ENCODE data around the gene TSPAN5.

TSPAN5 gene

GRCh38 chr4:98639523-98639922 lies 18.9 kb downstream of the TSPAN5 start:
- H3K36me3 ChIP-seq: no peaks in the 10 kb centered on the region
- no peak overlapping the region for H3K4me3 ChIP-seq
- no peaks in the 10 kb centered on the region for H4K20me1 ChIP-seq
- no peak for TF ChIP-seq Cebpa-rat (IDR thresholded peaks at IDR 0.05)
- H3K9ac ChIP-seq: no peak overlapping the region
- no peaks in the 10 kb centered on the region for H3K4me1 ChIP-seq
- no peak overlapping the region for H3K27ac ChIP-seq
- no peak overlapping the region for H3K4me2 ChIP-seq
- H3K27me3 ChIP-seq: no peaks in the 10 kb centered on the region
- H3K9me3 ChIP-seq (replicated peaks in 1 of 11): no peaks in the 10 kb centered on the region

- Histone ChIP-seq H3K27me3 (no peaks in the 10 kb centered on the region), H3K9ac (no peak overlapping the region), H4K20me1 (no peaks in the 10 kb centered on the region), H3K4me1 (no peaks in the 10 kb centered on the region), H3K27ac (no peak overlapping the region), H3K4me3 (no peak overlapping the region), H3K36me3 (no peaks in the 10 kb centered on the region), H3K4me2 (no peak overlapping the region), H3K9me3 (replicated peaks in 1 of 11) (0 out of 22 replicates have a peak, but pooled peaks cover 0 to under 1% (median 0%) of the 10 kb centered on the region in 11 experiments)
- TF ChIP-seq Cebpa-rat (IDR thresholded peaks at IDR 0.05): no peak
Observed at GRCh38 chr4:98639108-98639507, 19.3 kb downstream of the TSPAN5 start.

- Histone ChIP-seq H3K9me3 (replicated peaks in 1 of 11) (peaks cover 0 to 5% (median 0%) of the 10 kb centered on the region in 11 experiments; a peak in 1 of 22 replicates), H3K4me3 (no peak overlapping the region), H3K36me3 (no peaks in the 10 kb centered on the region), H3K4me2 (no peak overlapping the region), H3K9ac (no peak overlapping the region), H3K27me3 (no peaks in the 10 kb centered on the region), H3K4me1 (no peaks in the 10 kb centered on the region), H4K20me1 (no peaks in the 10 kb centered on the region), H3K27ac (no peak overlapping the region)
- TF ChIP-seq Cebpa-rat (IDR thresholded peaks at IDR 0.05): no peak
Observed at GRCh38 chr4:98638661-98639060, 19.8 kb downstream of the TSPAN5 start.

GRCh38 chr4:98634061-98634460 lies 24.4 kb downstream of the TSPAN5 start:
- peaks cover 0 to 9% (median 0%) of the 10 kb centered on the region in 11 experiments; a peak in 3 of 22 replicates for H3K9me3 ChIP-seq (replicated peaks in 1 of 11)
- no peak overlapping the region for H3K27ac ChIP-seq
- no peaks in the 10 kb centered on the region for H3K4me1 ChIP-seq
- no peak overlapping the region for H3K9ac ChIP-seq
- no peaks in the 10 kb centered on the region for H3K36me3 ChIP-seq
- H3K27me3 ChIP-seq: no peaks in the 10 kb centered on the region
- no peak for TF ChIP-seq Cebpa-rat (IDR thresholded peaks at IDR 0.05)
- H4K20me1 ChIP-seq: no peaks in the 10 kb centered on the region
- H3K4me2 ChIP-seq: no peak overlapping the region
- H3K4me3 ChIP-seq: no peak overlapping the region

- TF ChIP-seq Cebpa-rat (IDR thresholded peaks at IDR 0.05): no peak
- Histone ChIP-seq H3K9me3 (replicated peaks in 1 of 11) (peaks cover 0 to 9% (median 0%) of the 10 kb centered on the region in 11 experiments; a peak in 3 of 22 replicates), H3K27me3 (no peaks in the 10 kb centered on the region), H3K9ac (no peak overlapping the region), H3K4me3 (no peak overlapping the region), H3K4me2 (no peak overlapping the region), H3K36me3 (no peaks in the 10 kb centered on the region), H3K27ac (no peak overlapping the region), H4K20me1 (no peaks in the 10 kb centered on the region), H3K4me1 (no peaks in the 10 kb centered on the region)
Observed at GRCh38 chr4:98633159-98633558, 25.3 kb downstream of the TSPAN5 start.

GRCh38 chr4:98632258-98632657 lies 26.2 kb downstream of the TSPAN5 start:
- no peak overlapping the region for H3K9ac ChIP-seq
- no peak overlapping the region for H3K4me2 ChIP-seq
- no peak overlapping the region for H3K27ac ChIP-seq
- no peaks in the 10 kb centered on the region for H3K27me3 ChIP-seq
- H3K4me1 ChIP-seq: no peaks in the 10 kb centered on the region
- no peak overlapping the region for H3K4me3 ChIP-seq
- peaks cover 0 to 9% (median 0%) of the 10 kb centered on the region in 11 experiments; a peak in 3 of 22 replicates for H3K9me3 ChIP-seq (replicated peaks in 1 of 11)
- H4K20me1 ChIP-seq: no peaks in the 10 kb centered on the region
- TF ChIP-seq Cebpa-rat (IDR thresholded peaks at IDR 0.05): no peak
- no peaks in the 10 kb centered on the region for H3K36me3 ChIP-seq

GRCh38 chr4:98631506-98631905 lies 26.9 kb downstream of the TSPAN5 start:
- no peaks in the 10 kb centered on the region for H3K4me1 ChIP-seq
- no peaks in the 10 kb centered on the region for H3K27me3 ChIP-seq
- no peak for TF ChIP-seq Cebpa-rat (IDR thresholded peaks at IDR 0.05)
- H3K9me3 ChIP-seq (replicated peaks in 1 of 11): peaks cover 0 to 9% (median 0%) of the 10 kb centered on the region in 11 experiments; a peak in 3 of 22 replicates
- H3K4me3 ChIP-seq: no peak overlapping the region
- H3K4me2 ChIP-seq: no peak overlapping the region
- H3K9ac ChIP-seq: no peak overlapping the region
- H4K20me1 ChIP-seq: no peaks in the 10 kb centered on the region
- H3K27ac ChIP-seq: no peak overlapping the region
- H3K36me3 ChIP-seq: no peaks in the 10 kb centered on the region

GRCh38 chr4:98630737-98631454 lies 27.5 kb downstream of the TSPAN5 start:
- Histone ChIP-seq H3K9ac (no peak overlapping the region), H3K27me3 (no peaks in the 10 kb centered on the region), H3K4me1 (no peaks in the 10 kb centered on the region), H3K9me3 (replicated peaks in 1 of 11) (peaks cover 0 to 9% (median 0%) of the 10 kb centered on the region in 11 experiments; a peak in 3 of 22 replicates), H3K27ac (no peak overlapping the region), H4K20me1 (no peaks in the 10 kb centered on the region), H3K4me2 (no peak overlapping the region), H3K36me3 (no peaks in the 10 kb centered on the region), H3K4me3 (no peak overlapping the region)
- no peak for TF ChIP-seq Cebpa-rat (IDR thresholded peaks at IDR 0.05)

GRCh38 chr4:98627531-98628257 lies 30.7 kb downstream of the TSPAN5 start:
- Histone ChIP-seq H3K36me3 (no peaks in the 10 kb centered on the region), H3K27me3 (no peaks in the 10 kb centered on the region), H3K9ac (no peak overlapping the region), H3K4me2 (no peak overlapping the region), H3K4me3 (no peak overlapping the region), H3K4me1 (no peaks in the 10 kb centered on the region), H3K9me3 (replicated peaks in 1 of 11) (peaks cover 0 to under 1% (median 0%) of the 10 kb centered on the region in 11 experiments; a peak in 1 of 22 replicates), H4K20me1 (no peaks in the 10 kb centered on the region), H3K27ac (no peak overlapping the region)
- TF ChIP-seq Cebpa-rat (IDR thresholded peaks at IDR 0.05): no peak

All from BLaER1 treated with 17β-estradiol and CSF1 and Interleukin-3, amounts not matched to agents 10 nM and 100 nM (cell line).